GM19455 (cell line): Measurements from ENCODE around the gene DIAPH3.

Source experiments
- ATAC-seq: cut with Tn5 transposase; IDR thresholded peaks from one replicate; pipeline ENCODE4 v1.9.1; 2021; ENCODE audit not compliant: unreplicated experiment

DIAPH3 gene

DNA sequence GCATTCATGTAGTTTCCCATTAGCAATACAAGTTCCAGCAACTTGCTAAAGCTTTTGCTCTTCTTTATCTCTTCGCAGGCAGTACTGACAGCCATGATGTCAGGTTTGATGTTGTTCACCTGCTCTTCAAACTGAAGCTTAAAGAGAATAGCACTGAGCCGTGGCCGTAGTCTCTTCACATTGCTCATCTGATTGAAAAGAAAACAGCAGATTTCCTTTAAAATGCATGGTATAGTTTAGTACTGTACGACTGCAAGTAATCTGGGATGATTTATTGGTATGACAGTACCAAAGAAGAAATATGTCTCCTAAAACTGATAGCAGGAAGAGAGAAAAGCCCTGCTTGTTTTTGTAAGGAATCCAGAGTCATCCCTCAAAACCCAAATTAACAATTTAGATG, 284.4 kb downstream of the DIAPH3 start:
- no peak for ATAC-seq

DNA sequence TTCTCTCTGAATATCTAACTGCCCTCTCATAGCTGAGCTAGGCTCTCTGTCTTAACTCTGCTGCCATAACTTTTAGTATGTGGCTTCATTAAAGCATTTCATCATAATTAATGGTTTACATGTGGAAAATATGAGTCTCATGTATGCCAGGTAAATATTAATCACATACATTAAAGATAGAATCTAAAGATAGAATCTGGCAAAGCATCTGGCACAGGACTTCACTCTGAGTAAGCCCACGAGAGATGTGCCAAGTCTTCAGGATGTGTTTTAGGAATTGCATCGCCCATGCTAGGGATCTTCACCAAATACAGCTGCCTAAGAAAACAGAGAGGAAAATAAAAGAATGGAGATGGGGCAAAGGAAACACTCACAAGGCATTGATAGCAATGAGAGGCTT, 285.8 kb downstream of the DIAPH3 start:
- no peak for ATAC-seq

DNA sequence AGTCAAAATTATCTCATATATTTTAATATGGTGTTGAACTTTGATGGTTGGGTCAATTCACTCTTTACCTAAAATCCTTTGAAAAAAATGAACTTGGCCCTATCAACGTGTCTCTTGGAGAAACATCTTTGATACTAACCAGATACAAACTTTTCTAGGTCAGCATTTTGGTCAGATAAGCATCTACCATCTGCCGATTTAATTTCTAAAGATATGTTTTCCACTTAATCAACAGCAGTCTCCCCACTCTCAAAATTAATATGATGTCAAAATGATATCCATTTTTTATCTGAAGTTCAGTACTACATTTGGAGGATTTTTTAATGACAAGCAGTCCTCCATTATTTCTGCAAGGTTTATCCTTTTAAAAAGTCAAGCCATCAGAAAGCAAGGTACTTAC, 288.8 kb downstream of the DIAPH3 start:
- no peak for ATAC-seq

DNA sequence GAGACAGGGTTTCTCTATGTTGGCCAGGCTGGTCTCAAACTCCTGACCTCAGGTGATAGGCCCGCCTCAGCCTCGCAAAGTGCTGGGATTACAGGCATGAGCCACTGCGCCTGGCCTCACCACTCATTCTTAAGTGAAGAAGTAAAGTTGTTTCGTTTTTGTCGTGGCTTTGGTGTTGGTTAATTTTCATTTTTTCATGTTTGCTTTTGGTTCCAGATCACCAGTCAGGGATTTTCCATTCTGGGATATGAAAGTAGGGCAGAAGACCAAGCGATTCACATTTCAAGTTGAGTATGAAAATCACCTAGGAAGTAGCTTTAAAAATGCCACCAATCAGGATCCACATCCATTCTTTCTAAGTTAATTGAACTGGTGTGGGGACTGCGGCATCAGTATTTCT, 289.9 kb downstream of the DIAPH3 start:
- ATAC-seq = no peak

DNA sequence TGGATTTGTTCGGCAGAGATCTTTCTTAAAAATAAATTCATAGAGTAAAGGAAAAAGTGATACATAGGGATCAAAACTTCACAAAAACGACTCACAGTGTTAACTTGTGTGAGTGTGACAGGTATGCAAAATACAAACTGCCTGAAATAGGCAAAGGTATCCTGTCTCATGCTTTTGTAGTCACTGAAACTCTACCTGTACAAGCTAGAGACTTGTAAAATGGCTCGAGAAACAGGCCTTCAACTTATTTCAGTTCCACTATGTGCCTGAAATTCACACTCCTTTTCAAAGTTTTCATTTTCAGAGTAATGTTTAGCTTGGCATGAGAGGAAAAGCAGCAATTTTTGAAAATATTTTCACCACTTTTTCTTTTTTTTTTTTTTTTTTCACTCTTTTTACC, 290.4 kb downstream of the DIAPH3 start:
- ATAC-seq = no peak

DNA sequence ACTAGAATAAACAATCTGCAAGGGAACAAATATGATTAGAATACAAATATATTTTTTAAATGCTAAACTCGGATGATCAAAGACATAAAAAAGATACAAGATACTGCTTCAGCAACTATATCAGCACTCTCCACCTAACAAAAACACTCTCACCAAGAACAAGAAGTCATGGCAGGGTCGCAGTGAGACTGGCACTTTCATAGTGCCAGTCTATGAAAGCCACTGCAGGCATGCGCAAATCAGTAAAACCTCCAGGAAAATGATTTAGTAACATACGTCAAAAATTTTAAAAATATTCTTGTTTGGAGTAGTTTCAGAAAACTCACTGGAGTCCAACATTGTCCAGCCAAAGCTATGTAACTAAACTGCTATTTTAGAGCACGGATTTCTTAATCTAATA, 295.9 kb downstream of the DIAPH3 start:
- no peak for ATAC-seq

DNA sequence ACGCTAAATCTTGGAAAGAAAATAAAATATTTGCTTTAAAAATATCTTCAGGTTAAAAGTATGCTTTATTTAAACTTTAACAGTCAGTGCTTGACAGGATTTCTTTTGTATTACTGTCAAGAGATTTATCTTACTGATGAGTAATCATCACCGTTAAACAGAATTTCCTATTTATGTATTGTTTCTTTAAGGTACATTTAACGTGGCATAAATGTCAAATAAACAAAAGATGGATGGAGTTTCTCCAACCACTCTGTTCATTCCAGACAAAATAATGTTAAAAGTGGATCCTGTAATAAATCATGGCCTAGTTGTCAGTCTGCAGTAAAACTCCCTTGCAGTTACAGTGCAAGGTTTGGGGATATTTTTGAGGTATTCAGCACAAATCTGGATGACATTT, 298.3 kb downstream of the DIAPH3 start:
- ATAC-seq = no peak

DNA sequence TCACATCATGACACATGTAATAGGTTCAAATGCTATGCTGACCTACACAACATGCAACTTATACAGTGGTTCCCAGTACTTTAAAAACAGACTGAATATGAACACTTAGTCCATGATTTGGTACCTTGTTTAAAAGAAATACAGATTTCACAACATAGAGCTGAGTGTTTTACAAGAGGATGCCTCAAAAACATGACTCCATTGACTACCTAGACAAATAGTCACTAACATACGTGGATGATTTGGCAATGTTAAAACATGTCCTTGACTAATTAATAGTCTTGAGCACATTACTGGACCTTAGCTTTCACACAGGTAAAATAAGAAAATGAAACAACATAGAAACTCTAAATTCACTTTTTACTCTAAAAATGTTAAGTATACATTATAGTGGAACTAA, 300.1 kb downstream of the DIAPH3 start:
- ATAC-seq = no peak

DNA sequence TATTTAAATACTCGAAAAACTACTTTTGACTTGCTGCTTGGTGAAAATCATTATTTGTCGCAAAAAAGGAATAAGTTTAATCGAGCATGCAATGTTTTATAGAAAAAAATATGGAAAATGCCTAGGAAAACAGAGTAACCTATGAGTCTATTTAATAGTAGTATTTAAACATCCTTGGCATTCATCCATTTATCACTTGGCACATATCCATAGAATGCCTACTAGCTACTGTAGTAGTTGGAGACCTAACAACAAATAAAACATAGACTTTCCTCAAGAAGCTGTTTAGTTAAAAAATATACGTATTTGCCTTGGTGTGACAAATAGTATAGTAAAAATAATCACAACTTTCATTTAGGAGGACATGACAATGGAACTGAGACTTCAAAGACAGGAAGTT, 302.1 kb downstream of the DIAPH3 start:
- no peak for ATAC-seq

DNA sequence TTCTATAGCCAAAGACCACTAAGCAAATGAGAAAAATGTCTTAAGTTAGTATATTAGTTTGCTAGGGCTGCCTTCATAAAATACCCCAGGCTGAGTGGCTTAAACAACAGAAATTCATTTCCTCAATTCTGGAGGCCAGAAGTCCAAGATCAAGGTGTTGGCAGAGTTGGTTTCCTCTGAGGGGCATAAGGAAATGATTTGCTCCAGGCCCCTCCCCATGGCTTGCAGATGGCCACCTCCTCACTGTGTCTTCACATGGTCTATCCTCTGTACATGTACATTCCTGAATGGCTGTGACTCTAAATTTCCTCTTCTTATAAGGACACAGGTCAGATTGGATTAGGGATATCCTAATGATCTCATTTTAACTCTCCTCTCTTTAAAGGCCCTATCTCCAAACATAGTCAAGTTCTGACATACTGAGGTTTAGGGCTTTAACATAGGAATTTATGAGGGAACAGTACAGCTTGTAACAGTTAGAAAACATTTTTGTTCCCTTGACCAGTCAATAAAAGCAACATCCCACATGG, 307.4 kb downstream of the DIAPH3 start:
- no peak for ATAC-seq

DNA sequence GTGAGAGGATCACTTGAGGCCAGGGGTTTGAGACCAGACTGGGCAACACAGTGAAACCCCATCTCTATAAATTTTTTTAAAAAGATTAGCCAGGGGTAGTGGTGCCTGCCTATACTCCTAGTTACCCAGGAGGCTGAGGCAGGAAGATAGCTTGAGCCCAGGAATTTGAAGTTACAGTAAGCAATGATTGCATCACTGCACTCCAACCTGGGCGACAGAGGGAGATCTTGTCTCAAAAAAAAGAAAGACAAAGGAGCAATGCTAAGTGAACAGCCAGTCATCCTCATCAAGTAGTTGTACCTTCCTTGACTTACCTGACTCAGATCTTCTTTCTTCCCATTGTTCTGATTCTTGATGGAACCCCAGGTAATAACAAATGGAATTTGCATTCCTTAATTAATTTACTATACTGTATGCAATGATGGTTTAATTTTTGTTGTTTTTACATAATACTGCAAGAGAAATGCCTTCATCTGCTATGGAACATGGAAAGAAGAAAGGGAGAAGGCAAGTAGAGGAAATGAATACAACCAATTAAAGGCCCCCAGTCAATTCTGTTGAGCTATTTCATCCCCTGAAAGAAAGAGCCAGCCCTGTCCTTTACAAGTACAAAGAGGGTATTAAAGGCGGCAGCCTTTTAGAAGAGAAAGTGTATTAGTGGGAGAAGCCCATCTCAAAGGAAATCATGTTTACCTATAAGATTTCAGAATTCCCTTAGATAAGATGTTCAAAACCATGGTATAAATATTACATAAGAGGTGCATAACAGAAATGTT, 316.7 kb downstream of the DIAPH3 start:
- no peak for ATAC-seq

DNA sequence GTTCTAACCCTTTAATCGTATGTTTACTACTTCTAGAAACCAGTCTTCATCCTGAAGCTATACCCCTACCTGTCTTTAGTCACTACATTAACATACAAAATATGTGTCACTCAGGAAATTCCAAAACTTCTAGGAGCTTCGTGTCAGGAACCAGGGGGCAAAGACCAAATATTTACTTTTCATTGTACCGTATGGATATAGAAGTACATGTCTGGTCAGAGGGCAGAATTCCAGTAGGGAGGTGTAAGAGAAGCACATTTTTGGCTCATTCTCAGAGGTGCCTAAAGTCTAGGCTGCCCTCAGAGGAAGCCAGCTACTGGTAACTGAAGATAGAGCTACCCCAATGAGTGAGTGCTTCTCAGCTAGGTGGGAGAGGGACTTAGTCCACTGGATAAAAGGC, 320.7 kb downstream of the DIAPH3 start:
- no peak for ATAC-seq

DNA sequence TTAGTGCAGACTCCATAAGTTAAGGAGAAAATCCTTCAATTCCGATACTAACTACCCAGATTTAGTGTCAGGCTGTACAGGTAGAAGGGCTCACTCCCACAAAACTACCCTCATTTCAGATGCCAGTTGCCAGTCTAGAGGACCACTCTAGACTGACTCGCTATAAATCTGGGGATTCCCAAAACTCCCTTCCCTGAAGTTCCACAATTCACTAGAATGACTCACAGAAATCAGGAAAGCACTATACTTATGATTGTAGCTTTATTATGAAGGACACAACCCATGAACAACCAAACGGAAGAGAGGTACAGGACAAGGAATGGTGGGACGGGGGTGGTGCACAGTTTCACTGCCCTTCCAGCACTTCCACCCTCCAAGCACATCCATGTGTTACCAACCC, 321.2 kb downstream of the DIAPH3 start:
- no peak for ATAC-seq

DNA sequence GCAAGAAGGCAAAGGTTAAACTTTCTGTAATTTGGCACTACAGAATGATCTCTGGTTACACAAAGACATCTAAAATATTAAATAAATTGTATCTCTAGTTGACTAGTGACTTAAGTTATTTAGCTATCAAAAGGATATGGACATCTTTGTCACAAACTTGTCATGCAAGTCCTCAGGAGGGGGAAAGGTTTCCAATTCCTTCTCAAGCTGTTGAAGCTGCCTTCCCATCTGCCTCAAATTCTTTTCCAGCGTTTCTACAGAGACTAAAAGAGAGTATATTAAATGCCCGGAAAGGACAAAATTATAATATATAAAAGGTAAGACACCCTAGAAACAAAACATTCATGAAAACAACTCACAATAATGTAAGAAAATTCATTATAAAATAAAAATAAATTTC, 324.5 kb downstream of the DIAPH3 start:
- ATAC-seq = no peak

DNA sequence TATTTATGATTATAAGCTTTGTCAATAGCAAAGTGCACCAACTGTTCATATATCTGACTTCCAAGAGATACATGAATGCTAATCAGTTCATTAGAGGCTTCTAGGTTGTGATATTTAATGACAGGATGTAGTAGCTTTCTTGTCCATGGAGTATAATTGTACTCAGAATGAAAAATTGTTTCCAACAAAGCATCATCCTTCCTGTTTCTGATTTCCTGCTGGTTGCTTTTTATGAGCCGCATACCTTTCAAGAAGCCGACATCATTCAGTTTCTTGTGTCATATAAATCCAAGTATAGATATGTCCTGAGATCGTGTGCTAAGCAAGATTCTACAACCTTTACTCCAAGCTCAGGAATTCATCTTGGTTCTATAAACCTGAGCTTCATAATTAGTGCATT, 326.6 kb downstream of the DIAPH3 start:
- ATAC-seq = no peak

DNA sequence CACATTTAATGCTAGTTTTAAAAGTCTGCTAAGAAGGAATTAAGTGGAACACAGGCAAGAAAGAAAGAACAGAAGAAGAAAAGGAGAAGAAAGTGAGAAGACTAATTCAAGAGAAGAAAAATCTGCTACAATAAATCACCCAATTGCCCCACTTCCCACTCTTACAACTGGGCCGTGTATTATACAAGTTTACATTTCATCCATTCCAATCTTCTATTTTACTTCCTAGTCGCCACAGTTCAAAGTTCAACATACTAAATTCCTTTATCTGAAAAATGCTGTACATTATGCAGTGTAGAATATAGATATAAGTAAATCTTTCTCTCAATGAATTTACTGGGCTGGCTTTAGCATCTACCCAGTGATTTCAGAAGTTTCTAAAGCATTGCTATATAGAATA, 328.2 kb downstream of the DIAPH3 start:
- ATAC-seq = no peak

DNA sequence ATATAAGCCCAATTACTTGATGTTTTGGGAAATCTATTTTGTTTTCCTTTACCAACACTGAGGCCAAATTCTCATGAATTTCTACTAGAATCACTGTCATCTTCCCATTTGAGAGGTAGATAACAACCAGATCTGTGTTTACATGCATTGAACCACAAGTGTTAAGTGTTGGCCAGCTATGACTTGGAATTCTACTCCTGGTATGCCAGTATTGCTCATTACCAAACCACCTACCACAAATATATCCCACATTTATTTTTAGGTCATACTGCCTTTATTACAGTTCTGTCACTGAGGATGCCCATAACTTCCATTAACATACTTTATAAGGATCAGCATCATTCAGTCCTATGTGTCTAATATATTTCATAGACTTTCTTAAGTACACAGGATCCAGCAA, 328.9 kb downstream of the DIAPH3 start:
- ATAC-seq = no peak

DNA sequence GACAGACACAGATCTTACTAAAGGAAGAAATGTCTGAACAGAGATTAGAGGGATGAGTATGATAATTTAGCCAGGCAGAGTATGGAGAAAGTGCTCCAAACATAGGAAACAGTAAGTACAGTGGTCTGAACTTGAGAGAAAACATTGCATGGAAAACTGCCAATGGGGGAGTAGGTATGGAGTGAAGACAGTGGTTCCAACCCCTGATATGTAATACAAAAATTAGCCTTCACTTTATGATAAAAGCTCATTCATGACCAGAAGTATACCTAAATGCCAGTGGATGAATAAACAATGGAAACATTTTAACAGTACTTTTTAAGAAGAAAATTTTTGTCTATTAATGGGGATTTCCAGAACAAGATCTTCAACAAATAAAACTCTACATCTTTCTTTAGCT, 334.0 kb downstream of the DIAPH3 start:
- ATAC-seq = no peak

DNA sequence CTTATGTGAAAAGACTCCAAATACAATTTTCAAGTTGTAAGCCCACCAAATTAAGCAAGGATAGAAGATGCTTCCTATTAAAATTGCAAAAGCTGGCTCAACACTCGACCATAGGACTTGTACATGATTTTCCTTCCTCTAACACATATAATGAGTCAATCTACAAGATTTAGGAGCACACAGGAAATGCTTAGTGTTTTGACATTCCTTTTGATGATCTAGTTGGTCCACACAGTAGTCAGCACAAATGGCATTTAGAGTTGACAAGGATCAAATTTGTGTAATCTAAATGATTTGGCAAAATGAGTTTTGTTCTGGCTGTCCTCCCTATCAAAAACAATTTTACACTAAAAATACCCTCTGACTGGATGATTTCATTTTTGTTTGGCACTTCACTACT, 340.2 kb downstream of the DIAPH3 start:
- no peak for ATAC-seq

DNA sequence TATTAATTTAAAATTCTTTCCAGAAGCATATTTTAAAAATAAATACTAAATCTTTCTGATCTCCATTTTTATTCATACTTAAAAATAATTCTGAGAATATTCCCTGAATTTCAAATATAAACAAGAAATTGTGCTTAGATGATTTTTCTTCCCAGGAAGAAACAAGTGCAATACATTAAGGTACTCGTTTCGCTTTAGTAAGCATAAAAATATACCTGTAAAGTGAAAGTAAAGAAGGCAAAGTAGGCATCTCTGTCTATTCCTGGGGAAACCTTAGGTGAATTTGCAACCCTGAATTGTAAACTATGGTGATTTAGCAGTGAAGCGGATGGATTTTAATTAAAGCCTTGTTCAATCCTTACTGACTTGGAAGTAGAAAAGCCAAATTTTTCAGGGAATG, 354.2 kb downstream of the DIAPH3 start:
- no peak for ATAC-seq

DNA sequence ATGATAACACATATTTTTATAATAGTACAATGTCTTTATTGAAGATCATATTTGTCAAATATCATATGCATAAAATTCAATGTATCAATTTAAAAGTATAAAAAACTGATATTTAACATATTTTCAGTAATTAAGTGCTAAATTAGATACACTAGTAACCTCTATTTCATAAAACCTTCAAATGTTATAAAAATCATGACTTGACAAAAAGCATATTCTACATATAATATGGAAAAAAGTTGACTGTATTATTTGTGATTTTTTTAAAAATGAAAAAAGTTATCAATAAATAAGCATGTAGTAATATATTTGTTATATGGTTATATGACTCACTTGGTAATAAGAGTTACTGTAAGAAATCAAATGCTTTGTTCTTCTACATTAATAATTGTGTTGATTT, 356.9 kb downstream of the DIAPH3 start:
- ATAC-seq = no peak

DNA sequence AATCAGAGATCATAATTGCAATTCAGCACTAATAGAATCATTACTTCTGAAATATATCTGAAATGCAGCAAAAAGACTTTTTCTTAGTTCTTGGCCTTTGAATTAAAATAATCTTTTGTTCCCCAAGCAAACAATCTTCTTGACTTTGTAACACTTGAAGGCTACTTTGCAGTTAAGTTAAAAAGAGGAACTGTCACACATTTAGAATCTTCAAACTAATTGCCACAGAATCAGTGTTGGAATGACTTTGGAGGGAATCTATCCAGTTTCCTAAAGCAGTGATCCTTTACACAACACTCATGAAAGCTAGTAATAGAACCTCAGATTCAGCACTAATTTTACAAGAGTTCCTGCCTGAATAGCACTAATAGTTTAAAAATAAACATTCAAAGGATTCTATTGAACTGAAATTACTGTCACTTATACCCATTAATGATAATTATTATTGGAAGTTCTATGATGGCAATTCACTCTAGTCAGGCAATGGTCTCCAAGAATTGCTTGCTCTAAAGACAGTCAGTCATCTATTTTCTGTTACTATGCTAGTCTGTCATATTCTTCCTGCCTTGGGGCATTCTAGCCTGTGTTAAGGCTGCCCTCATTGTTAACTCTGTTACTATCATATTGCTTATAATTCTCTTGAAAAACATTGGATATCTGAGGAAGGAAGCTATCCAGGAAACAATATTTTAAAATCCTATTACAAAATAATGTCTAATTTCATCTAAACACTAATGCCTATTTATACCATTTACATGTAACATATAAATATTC, 362.4 kb downstream of the DIAPH3 start:
- ATAC-seq = no peak
